Vagina (tissue), 2 donors: ENCODE results near the gene ADGRL3.

Experiments
- CTCF ChIP-seq, 3 experiments: fragments of 450-650 bp in 2 of 3; fragments of 200-600 bp in 1 of 3; sonication (generic) in 1 of 3; IDR thresholded peaks; one replicate each; pipeline ENCODE4 v1.5.1; 2017 to 2019; ENCODE audit warnings: antibody characterized with exemption in 3 of 3, mild to moderate bottlenecking in 2 of 3, moderate library complexity in 2 of 3
- POLR2A ChIP-seq, 2 donors: fragments of 450-650 bp; IDR thresholded peaks; one replicate each; pipeline ENCODE4 v1.6.1; 2017; ENCODE audit warnings: antibody characterized with exemption in 2 of 2, mild to moderate bottlenecking in 2 of 2, moderate library complexity in 2 of 2

- TF ChIP-seq CTCF (IDR thresholded peaks at IDR 0.05) (no peak), POLR2A (IDR thresholded peaks at IDR 0.05) (no peak)
Measured at GRCh38 chr4:61527888-61528287, 327.8 kb downstream of the ADGRL3 start.
